ENCODE data around the gene CIITA.

CIITA gene

DNA sequence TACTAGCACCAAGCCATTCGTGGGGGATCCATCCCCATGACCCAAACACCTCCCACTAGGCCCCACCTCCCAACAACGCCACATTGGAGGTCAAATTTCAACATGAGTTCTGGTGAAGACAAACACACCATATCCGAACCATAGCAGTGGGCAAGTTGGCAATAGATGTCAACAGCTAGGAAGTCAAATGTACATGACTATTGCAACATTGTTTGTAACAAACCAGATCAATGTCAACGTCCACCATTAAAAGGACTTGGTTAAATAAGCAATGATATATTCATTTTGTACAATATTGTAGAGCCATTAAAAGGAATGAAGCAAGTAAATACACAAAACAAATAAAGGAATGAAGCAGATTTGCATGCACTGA, 26.5 kb upstream of the CIITA start:
- DNase-seq, result no peak

- no peak for DNase-seq
These were observed 25.5 kb upstream of the CIITA start for GRCh38 chr16:10851512-10851911.

DNA sequence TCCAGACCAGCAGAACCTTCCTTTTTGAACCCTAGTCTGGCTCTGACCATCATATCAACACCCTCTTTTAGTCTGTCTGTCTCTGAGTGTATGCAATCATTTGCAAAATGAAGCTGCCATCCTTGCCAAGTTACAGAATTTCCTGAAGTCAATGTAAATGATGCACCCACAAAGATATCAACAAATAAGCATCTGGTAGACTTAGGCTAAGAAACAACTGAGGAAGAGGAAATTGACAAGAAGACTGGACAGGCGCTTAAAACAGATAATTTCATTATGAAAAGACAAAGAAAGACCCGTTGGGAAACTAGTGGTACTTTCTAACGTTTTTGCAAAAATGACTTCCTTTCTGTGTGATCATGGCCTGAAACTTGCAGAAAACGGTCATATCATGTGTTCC, 24.7 kb upstream of the CIITA start:
- DNase-seq, result no peak

- no peak for DNase-seq
These were observed 24.1 kb upstream of the CIITA start for GRCh38 chr16:10852948-10853347.

- no peak for DNase-seq
These were observed 21.0 kb upstream of the CIITA start for GRCh38 chr16:10856042-10856441.

GRCh38 chr16:10858203-10858602, 18.8 kb upstream of the CIITA start:
- no peak for DNase-seq

- DNase-seq, result no peak
These were observed 18.0 kb upstream of the CIITA start for GRCh38 chr16:10859020-10859419.

GRCh38 chr16:10859658-10860057, 17.3 kb upstream of the CIITA start:
- no peak for DNase-seq

GRCh38 chr16:10862438-10862837, 14.6 kb upstream of the CIITA start:
- DNase-seq, result no peak

GRCh38 chr16:10865991-10866966, 10.7 kb upstream of the CIITA start:
- no peak for DNase-seq

DNA sequence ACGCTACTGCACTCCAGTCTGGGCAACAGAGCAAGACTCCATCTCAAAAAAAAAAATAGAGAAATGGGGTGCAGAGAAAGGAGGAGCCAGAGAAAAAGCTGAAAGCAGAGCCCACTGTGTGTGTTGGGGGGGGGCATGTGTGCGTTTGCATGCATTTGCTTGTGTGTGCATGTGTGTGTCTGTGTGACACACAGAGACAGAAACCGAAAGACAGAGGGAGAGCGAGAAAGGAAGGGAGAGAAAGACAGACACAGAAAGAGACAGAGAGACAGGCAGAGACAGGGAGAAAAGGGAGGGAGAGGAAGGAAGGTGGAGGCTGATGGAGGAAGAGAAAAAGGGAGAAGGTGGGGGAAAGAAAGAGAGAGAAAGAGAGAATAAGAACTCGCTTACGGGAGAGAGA, 9.8 kb upstream of the CIITA start:
- no peak for DNase-seq

- no peak for DNase-seq
These were observed 8.9 kb upstream of the CIITA start for GRCh38 chr16:10868104-10868595.

GRCh38 chr16:10868596-10869469, 8.2 kb upstream of the CIITA start:
- no peak for DNase-seq

GRCh38 chr16:10870137-10870776, 6.7 kb upstream of the CIITA start:
- DNase-seq, result no peak

DNA sequence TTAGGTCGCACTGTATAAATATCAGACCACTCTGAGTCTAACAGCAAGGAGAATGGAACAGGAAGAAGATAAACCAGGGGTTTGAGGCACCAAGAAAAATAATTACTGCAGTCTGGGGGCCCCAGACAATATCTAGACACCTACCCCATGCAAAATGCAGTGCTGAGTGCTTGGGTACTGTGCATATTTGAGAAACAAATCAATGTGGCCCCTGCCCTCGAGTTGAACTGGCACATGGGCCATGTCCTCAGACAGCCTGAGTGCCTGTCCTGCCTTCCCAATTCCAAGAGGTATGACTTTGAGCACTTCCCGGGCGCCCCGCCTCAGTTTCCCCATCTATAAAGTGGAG, 6.2 kb upstream of the CIITA start:
- no peak for DNase-seq

GRCh38 chr16:10871157-10871991, 5.6 kb upstream of the CIITA start:
- DNase-seq, result no peak

- no peak for DNase-seq
These were observed 687 bp upstream of the CIITA start for GRCh38 chr16:10876315-10876714.

GRCh38 chr16:10877472-10877946, 507 bp downstream of the CIITA start:
- DNase-seq, result no peak

- no peak for DNase-seq
These were observed 1.3 kb downstream of the CIITA start for GRCh38 chr16:10878328-10878643.

DNA sequence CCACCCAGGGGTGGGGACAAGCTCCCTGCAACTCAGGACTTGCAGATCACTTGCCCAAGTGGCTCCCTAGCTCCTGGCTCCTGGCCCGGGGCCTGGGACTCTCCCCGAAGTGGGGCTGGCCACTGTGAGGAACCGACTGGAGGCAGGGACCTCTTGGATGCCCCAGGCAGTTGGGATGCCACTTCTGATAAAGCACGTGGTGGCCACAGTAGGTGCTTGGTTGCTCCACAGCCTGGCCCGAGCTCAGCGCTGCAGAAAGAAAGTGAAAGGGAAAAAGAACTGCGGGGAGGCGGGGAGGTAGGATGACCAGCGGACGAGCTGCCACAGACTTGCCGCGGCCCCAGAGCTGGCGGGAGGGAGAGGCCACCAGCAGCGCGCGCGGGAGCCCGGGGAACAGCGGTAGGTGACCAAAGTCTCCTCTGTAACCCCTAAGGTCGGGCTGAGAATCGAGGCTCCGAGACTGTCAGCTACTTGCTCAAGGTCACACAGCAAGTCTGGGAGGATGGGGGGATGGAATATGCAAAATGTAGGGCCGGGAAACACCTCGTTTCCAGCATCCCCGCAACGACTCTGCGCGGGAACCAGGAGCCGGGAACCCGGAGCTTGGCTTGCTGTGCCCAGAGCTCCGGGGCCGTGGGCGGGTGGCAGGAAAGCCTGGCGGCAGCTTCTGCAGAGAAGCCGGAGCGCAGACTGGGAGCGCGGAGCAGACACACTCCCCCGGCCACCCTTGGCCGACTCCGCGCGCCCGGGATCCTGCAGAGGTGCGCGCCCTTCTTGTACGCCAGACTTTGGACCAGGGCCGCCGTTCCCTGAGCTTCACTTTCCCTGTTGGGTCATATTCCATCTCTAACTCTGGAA, 1.9 kb downstream of the CIITA start:
- DNase-seq, result no peak

Measured in NCI-H1436 treated with DMSO at 0.1 percent for 48 hours (cell line).